ENCODE data around the gene SPC24.

GRCh38 chr19:11165486-11166030 is 10.0 kb upstream of the SPC24 start:
- TF ChIP-seq CTCF (IDR thresholded peaks at IDR 0.05; ENCODE audit: low read length) (no peak), EZH2 (IDR thresholded peaks at IDR 0.05; ENCODE audit: borderline replicate concordance, low read length) (no peak)
